ENCODE measurements around the gene SDK1.

Gene SDK1

GRCh38 chr7:4073750-4074149, 772.7 kb downstream of the SDK1 start:
- Mint-ChIP-seq H3K27me3 (no peaks in the 10 kb centered on the region), H3K36me3 (ENCODE audit: low read depth) (no peaks in the 10 kb centered on the region), H3K9me3 (peaks cover 3% of the 10 kb centered on the region), H3K4me1 (ENCODE audit: low read depth) (no peaks in the 10 kb centered on the region), H3K27ac (no peak overlapping the region), H3K4me3 (no peak overlapping the region)
- DNase-seq = no peak

- Mint-ChIP-seq H3K36me3 (ENCODE audit: low read depth) (no peaks in the 10 kb centered on the region), H3K4me1 (ENCODE audit: low read depth) (no peaks in the 10 kb centered on the region), H3K27ac (no peak overlapping the region), H3K27me3 (no peaks in the 10 kb centered on the region), H3K9me3 (peaks cover 3% of the 10 kb centered on the region), H3K4me3 (no peak overlapping the region)
- DNase-seq = no peak
Observed at GRCh38 chr7:4074407-4074806, 773.4 kb downstream of the SDK1 start.

- Mint-ChIP-seq H3K9me3 (peaks cover 3% of the 10 kb centered on the region), H3K36me3 (ENCODE audit: low read depth) (no peaks in the 10 kb centered on the region)
Observed at GRCh38 chr7:4074994-4075393, 773.9 kb downstream of the SDK1 start.

GRCh38 chr7:4076701-4077294, 775.7 kb downstream of the SDK1 start:
- no peak for DNase-seq
- Mint-ChIP-seq H3K9me3 (peaks cover 3% of the 10 kb centered on the region), H3K36me3 (ENCODE audit: low read depth) (no peaks in the 10 kb centered on the region), H3K4me3 (no peak overlapping the region), H3K4me1 (ENCODE audit: low read depth) (no peaks in the 10 kb centered on the region), H3K27ac (no peak overlapping the region), H3K27me3 (no peaks in the 10 kb centered on the region)

More at GRCh38 chr7:4074994-4075393, 773.9 kb downstream of the SDK1 start:
- no peak overlapping the region for H3K27ac Mint-ChIP-seq
- H3K27me3 Mint-ChIP-seq = no peaks in the 10 kb centered on the region
- H3K4me1 Mint-ChIP-seq (ENCODE audit: low read depth) = no peaks in the 10 kb centered on the region
- no peak overlapping the region for H3K4me3 Mint-ChIP-seq
- DNase-seq = no peak

GRCh38 chr7:4077980-4078379, 776.9 kb downstream of the SDK1 start:
- H3K4me3 Mint-ChIP-seq = no peak overlapping the region
- no peaks in the 10 kb centered on the region for H3K27me3 Mint-ChIP-seq
- DNase-seq = no peak
- no peak overlapping the region for H3K27ac Mint-ChIP-seq
- no peaks in the 10 kb centered on the region for H3K4me1 Mint-ChIP-seq (ENCODE audit: low read depth)
- no peaks in the 10 kb centered on the region for H3K36me3 Mint-ChIP-seq (ENCODE audit: low read depth)
- H3K9me3 Mint-ChIP-seq = peaks cover 3% of the 10 kb centered on the region

GRCh38 chr7:4078580-4078979, 777.5 kb downstream of the SDK1 start:
- no peaks in the 10 kb centered on the region for H3K4me1 Mint-ChIP-seq (ENCODE audit: low read depth)
- no peaks in the 10 kb centered on the region for H3K36me3 Mint-ChIP-seq (ENCODE audit: low read depth)
- H3K4me3 Mint-ChIP-seq = no peak overlapping the region
- peaks cover 3% of the 10 kb centered on the region for H3K9me3 Mint-ChIP-seq
- no peaks in the 10 kb centered on the region for H3K27me3 Mint-ChIP-seq
- no peak overlapping the region for H3K27ac Mint-ChIP-seq
- no peak for DNase-seq

- Mint-ChIP-seq H3K4me1 (ENCODE audit: low read depth) (no peaks in the 10 kb centered on the region), H3K36me3 (ENCODE audit: low read depth) (no peaks in the 10 kb centered on the region), H3K27ac (no peak overlapping the region), H3K27me3 (no peaks in the 10 kb centered on the region), H3K9me3 (peaks cover 3% of the 10 kb centered on the region), H3K4me3 (no peak overlapping the region)
- no peak for DNase-seq
Observed at GRCh38 chr7:4079366-4079765, 778.3 kb downstream of the SDK1 start.

- no peaks in the 10 kb centered on the region for H3K27me3 Mint-ChIP-seq
- no peak for DNase-seq
- no peaks in the 10 kb centered on the region for H3K4me1 Mint-ChIP-seq (ENCODE audit: low read depth)
- H3K36me3 Mint-ChIP-seq (ENCODE audit: low read depth) = no peaks in the 10 kb centered on the region
- peaks cover 3% of the 10 kb centered on the region for H3K9me3 Mint-ChIP-seq
- no peak overlapping the region for H3K27ac Mint-ChIP-seq
- H3K4me3 Mint-ChIP-seq = no peak overlapping the region
Observed at GRCh38 chr7:4079956-4080355, 778.9 kb downstream of the SDK1 start.

- H3K27me3 Mint-ChIP-seq = no peaks in the 10 kb centered on the region
- H3K9me3 Mint-ChIP-seq = peaks cover 3% of the 10 kb centered on the region
- H3K27ac Mint-ChIP-seq = no peak overlapping the region
- peaks cover 2% of the 10 kb centered on the region for H3K4me1 Mint-ChIP-seq (ENCODE audit: low read depth)
- DNase-seq = no peak
- no peaks in the 10 kb centered on the region for H3K36me3 Mint-ChIP-seq (ENCODE audit: low read depth)
- H3K4me3 Mint-ChIP-seq = no peak overlapping the region
Observed at GRCh38 chr7:4080954-4081353, 779.9 kb downstream of the SDK1 start.

- no peak for DNase-seq
- H3K27ac Mint-ChIP-seq = no peak overlapping the region
- H3K27me3 Mint-ChIP-seq = no peaks in the 10 kb centered on the region
- peaks cover 2% of the 10 kb centered on the region for H3K4me1 Mint-ChIP-seq (ENCODE audit: low read depth)
- H3K36me3 Mint-ChIP-seq (ENCODE audit: low read depth) = no peaks in the 10 kb centered on the region
- H3K9me3 Mint-ChIP-seq = no peaks in the 10 kb centered on the region
- no peak overlapping the region for H3K4me3 Mint-ChIP-seq
Observed at GRCh38 chr7:4083513-4083912, 782.5 kb downstream of the SDK1 start.

- Mint-ChIP-seq H3K27ac (no peak overlapping the region), H3K4me1 (ENCODE audit: low read depth) (peaks cover 2% of the 10 kb centered on the region), H3K4me3 (no peak overlapping the region), H3K36me3 (ENCODE audit: low read depth) (no peaks in the 10 kb centered on the region), H3K27me3 (no peaks in the 10 kb centered on the region), H3K9me3 (no peaks in the 10 kb centered on the region)
- no peak for DNase-seq
Observed at GRCh38 chr7:4084271-4084670, 783.2 kb downstream of the SDK1 start.

GRCh38 chr7:4085937-4086691, 785.1 kb downstream of the SDK1 start:
- Mint-ChIP-seq H3K4me3 (no peak overlapping the region), H3K9me3 (no peaks in the 10 kb centered on the region), H3K27me3 (no peaks in the 10 kb centered on the region), H3K36me3 (ENCODE audit: low read depth) (no peaks in the 10 kb centered on the region), H3K27ac (no peak overlapping the region), H3K4me1 (ENCODE audit: low read depth) (peaks cover 2% of the 10 kb centered on the region)
- DNase-seq = no peak

GRCh38 chr7:4086723-4087122, 785.7 kb downstream of the SDK1 start:
- H3K27ac Mint-ChIP-seq = no peak overlapping the region
- H3K4me3 Mint-ChIP-seq = no peak overlapping the region
- H3K36me3 Mint-ChIP-seq (ENCODE audit: low read depth) = no peaks in the 10 kb centered on the region
- DNase-seq = no peak
- no peaks in the 10 kb centered on the region for H3K27me3 Mint-ChIP-seq
- peaks cover 2% of the 10 kb centered on the region for H3K4me1 Mint-ChIP-seq (ENCODE audit: low read depth)
- peaks cover under 1% of the 10 kb centered on the region for H3K9me3 Mint-ChIP-seq

- Mint-ChIP-seq H3K9me3 (peaks cover 2% of the 10 kb centered on the region), H3K36me3 (ENCODE audit: low read depth) (no peaks in the 10 kb centered on the region), H3K4me3 (no peak overlapping the region), H3K27ac (no peak overlapping the region), H3K4me1 (ENCODE audit: low read depth) (peaks cover 9% of the 10 kb centered on the region), H3K27me3 (no peaks in the 10 kb centered on the region)
- DNase-seq = no peak
Observed at GRCh38 chr7:4091767-4092166, 790.7 kb downstream of the SDK1 start.

GRCh38 chr7:4093035-4093434, 792.0 kb downstream of the SDK1 start:
- DNase-seq = no peak
- Mint-ChIP-seq H3K27me3 (no peaks in the 10 kb centered on the region), H3K9me3 (peaks cover 2% of the 10 kb centered on the region), H3K36me3 (ENCODE audit: low read depth) (no peaks in the 10 kb centered on the region), H3K4me1 (ENCODE audit: low read depth) (peaks cover 21% of the 10 kb centered on the region), H3K4me3 (no peak overlapping the region), H3K27ac (no peak overlapping the region)
